ENCODE results near the gene ATP2C2.

The ATP2C2 gene

GRCh38 chr16:84511180-84511800 is 143.0 kb downstream of the ATP2C2 start:
- peak; percentile 66 for DNase-seq (ENCODE audit: low read depth, low spot score)

- no peak for DNase-seq (ENCODE audit: low read depth, low spot score)
Measured at GRCh38 chr16:84511831-84512230, 143.5 kb downstream of the ATP2C2 start.

- DNase-seq (ENCODE audit: low read depth, low spot score): no peak
Measured at GRCh38 chr16:84513123-84513522, 144.8 kb downstream of the ATP2C2 start.

- no peak for DNase-seq (ENCODE audit: low read depth, low spot score)
Measured at GRCh38 chr16:84513666-84514065, 145.3 kb downstream of the ATP2C2 start.
